DMS79 treated with DMSO at 0.1 percent for 48 hours (cell line): Measurements from ENCODE around the gene SCP2.

Source experiments
- DNase-seq: peaks from one replicate; lab custom pipeline; 2025; lab: John Stamatoyannopoulos, UW

Gene SCP2

GRCh38 chr1:53082826-53083455, 155.9 kb downstream of the SCP2 start:
- no peak for DNase-seq

DNA sequence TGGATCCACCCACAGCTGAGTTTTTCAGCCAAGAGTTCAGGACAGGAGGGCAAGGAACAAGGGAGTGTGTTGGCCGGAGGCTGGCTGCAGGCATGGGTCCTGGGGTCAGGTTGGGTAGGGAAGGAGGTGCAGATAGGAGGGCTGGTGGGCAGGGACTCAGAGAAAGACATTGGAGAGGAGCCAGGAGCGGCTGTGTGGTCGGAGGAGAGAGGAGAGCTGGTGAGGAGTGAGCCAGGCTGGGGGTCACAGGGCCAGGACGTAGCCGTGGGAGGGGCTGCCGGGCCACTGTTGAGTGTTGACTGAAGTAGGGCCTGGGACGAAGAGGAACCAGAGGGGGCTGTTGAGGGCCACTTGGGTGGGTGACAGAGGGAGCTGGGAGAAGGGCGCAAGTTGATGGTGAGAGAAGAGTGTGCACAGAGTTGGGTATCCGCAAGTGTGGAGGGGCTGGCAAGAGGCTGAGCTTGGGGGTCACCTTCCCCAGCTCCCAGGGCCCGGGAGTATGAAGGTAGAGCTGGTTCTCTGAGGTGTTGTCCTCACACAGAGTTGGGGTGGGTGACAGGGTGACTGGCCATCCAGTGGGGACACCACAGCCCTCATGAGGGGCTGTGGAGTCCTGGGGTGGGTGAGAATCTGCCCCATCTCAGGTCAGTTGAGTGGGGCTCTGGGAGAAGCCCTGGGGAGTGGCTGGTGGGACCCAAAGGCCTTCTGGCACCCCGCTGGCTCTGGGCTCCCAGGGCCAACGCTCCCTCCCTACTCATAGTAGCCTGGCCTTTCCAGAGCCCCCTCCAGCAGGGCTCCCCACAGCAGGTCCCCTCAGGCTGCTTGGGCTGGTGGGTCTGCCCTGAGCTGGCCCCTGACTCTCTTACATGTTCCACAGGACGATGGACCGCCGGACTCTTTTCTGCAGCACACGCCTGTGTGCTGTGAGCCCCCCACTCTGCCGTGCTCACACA, 156.8 kb downstream of the SCP2 start:
- no peak for DNase-seq

- DNase-seq: no peak
Observed at GRCh38 chr1:53084589-53084971, 157.5 kb downstream of the SCP2 start.

- no peak for DNase-seq
Observed at GRCh38 chr1:53085405-53085804, 158.3 kb downstream of the SCP2 start.

- DNase-seq: no peak
Observed at GRCh38 chr1:53086491-53087070, 159.5 kb downstream of the SCP2 start.

DNA sequence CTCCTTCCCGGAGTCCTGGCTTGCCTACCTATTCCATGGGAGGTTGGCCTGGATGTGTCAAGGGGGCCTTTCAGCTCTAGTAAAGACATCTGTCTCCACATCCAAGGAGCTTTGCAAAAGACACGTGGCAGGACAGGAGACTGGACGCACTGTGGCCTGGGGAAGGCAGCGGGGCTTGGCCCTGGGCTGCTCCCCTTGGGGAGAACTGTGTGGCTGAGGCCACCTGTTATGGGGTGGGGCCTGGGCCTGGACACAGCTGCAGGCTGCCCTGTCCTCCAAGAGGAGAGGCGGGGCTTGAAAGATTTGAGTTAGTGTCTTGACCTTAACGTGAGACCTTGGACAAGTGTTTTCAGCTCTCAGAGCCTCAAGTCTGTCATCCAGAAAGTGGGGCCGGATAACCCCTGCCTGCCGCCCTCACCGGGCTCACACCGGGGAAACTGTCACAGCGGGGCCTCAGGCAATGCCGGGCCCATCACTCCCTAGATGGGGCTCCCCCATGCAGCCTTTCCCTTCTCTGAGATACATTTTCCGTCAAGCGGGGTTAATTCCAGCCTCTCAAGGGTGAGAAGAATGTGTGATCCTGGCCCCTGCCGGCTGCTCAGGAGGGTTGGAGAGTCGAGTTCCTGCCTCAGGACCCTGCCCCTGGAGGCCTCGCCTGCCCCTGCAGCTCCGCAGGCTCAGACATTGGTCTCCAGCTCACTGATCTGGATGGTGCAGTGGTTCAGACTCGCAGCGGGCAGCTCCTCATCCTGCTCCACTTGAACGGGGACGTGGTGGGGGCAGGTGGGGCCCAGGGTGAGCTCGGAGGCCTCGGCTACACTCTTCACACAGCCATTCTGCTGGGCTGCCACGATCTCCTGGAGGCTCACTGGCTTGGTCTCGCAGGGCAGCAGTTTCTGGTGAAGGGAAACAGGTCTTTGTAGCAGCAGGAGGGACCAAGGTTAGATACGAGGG, 160.5 kb downstream of the SCP2 start:
- no peak for DNase-seq

- DNase-seq: no peak
Observed at GRCh38 chr1:53088616-53089300, 161.7 kb downstream of the SCP2 start.

DNA sequence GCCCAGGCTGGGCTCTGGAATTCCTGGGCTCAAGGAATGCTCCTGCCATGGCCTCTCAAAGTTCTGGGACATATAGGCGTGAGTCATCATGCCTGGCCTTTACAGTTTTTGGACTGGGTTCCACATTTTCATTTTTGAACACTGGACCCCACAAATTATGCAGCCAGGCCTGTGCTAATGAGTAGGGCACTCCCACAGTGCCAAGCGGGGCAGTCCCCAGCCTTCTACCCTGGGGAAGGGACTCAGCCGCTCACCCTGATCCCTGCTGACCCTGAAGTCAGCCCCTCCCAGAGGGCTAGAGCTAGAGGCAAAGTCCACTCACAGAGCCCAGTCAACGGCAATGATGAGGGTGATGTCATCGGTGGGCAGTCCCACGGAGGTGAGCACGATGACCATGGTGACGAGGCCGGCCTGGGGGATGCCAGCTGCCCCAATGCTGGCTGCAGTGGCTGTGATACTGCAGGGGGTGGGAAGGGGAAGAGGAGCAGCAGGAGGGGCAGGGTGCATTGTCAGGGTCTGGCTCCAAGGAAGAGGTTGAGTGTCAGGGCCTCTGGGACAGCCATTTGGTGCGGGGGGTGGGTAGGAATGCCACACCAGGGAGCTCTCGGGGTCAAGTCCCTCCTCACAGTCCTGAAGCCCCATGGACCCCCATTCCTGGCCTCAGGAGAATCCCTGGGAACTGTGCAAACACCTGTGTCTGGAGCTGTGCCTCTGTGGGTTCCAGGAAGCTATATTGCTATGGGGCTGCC, 162.6 kb downstream of the SCP2 start:
- no peak for DNase-seq

DNA sequence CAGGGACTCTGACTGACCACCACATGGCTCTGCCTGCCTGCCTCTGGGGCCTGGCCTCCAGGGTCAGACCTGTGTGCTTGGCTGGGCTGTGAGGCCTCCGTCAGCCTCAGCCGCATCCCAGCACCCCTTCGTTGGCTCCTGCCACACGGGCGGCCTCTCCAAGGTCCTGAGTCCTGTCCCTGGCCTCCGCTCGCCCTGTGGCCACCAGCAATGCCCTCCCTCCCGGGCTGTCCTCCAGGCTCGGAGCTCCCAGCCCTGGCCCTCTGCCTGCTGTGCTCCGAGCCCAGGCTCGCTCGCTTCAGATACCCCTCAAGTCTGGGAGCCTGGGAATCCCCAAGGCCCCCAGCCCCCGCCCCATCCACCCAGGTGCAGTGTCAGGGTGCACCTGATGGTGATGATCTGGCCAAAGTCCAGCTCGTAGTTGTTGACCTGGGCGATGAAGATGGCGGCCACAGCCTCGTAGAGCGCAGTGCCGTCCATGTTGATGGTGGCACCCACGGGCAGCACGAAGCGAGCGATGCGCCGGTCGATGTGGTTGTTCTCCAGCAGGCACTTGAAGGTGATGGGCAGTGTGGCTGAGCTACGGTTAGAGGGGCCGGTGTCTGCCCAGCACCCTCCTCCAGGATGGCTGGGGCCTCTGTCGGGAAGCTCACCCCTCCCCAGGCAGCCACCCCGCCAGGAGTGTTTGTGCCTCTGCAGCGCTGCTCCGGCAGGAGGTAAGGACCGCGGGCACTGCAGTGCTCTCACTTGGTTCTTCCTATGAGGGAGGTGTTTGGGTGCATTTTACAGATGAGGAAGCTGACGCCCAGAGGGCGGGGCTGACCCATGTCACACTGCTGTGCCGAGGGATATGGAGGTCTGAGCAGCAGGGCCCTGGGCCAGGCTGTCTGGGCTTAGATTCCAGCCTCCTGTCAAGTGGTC, 163.4 kb downstream of the SCP2 start:
- no peak for DNase-seq

DNA sequence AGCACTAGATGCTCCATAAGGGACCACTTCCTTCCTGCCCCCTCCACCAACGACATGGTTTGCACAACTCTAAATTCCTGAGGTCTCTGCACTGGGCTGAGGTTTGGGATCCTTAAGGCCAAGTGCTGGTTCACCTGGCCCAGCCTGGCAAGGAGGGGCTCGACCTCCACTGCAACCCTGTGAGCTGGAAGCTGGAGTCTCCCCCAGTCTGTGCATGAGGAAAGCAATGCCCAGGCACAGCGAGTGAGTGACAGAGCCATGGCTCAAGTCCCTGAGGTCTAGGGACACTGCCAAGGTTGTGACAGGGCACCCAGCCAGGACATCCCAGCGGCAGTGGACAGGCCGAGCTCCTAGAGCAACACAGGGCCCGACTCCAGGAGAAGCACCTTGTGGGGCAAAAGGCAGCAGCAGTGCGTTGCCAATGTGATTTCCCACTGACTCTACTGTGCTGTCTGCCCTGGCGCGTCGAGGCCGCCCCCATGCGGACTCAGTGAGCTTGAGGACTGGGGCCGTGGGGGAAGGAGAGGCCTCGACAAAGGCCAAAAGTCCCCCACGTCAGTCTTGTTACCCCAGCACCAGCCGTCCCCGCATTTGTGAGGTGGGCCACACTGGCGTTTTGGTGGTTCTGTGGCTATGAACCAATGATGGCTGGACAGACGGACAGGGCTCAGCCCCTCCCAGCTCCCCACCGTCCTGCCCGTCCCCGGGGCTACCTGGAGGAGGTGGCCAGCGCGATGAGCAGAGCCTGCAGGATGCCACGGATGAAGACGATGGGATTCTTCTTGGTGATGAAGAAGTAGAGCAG, 165.0 kb downstream of the SCP2 start:
- no peak for DNase-seq

DNA sequence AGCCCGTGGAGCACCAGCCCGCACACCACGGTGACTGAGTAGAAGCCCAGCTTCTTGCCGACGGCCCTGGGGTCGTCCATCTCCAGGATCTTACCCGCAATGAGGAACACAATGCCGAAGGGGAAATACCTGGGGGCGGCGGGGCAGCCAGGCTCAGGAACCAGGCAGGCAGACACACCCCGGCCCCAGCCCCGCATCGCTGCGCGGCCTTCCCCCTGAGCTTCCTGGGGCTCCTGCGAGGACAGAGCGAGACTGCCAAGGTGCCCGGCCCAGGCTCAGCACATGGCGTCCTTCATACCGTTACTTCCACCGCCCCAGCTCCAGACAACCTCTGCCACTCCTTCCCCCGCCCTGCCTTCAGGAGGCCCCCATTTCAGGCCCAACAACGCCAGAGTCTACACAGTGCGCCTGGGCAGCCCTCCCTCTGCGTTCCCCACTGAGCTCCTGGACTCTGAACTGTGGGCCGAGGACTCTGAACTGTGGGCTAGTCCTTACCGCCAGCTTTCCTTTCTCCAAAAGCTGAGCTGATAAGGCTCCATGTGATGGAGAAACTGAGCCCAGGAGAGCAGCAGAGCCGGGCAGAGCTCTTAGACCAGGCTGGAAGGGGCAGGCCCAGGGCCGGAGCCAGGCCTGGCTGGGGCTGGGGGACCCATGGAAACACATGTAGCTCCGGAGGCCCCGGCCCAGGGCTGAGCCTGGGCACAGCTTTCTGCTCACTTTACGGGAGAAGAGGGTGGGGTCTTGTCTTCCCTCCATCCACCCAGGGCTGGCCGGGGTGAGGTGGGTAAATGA, 165.8 kb downstream of the SCP2 start:
- no peak for DNase-seq

GRCh38 chr1:53093451-53093754, 166.3 kb downstream of the SCP2 start:
- no peak for DNase-seq

GRCh38 chr1:53093778-53094532, 166.9 kb downstream of the SCP2 start:
- DNase-seq: no peak

DNA sequence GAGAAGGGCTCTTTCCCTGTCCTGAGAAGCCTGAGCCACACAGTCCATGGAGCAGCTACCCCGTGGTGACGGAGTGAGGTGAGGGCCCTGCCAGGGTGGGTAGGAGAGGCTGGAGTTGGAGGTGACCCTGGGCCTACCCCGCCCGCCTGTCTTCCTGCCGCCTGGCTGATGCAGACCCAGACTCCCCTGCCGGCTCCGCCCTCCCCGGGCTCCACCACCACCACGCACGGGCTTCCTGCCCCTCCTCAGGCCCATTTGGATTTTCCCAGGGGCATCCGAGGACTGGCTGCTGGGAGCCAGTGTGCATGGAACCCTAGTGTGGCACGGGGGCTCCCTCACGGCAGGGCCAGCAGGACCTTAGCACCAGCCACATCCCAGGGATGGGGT, 167.4 kb downstream of the SCP2 start:
- DNase-seq: no peak
